Progenitor cell of endocrine pancreas (in vitro differentiated cells): Measurements from ENCODE around the gene DDX42. TPM values are rescaled to one million over a fixed set of nuclear protein-coding genes. Genes with fewer than 3 reads are reported as not detected.

Experiments used
- DNase-seq: peaks from one replicate; pipeline ENCODE4 v3.0.0; 2021; ENCODE audit warnings: low spot score; ENCODE audit not compliant: unreplicated experiment
- H3K27ac Mint-ChIP-seq: 2 replicates; pipeline ENCODE4 v1.8.0; 2021; ENCODE audit warnings: mild to moderate bottlenecking, moderate library complexity, mixed read lengths
- H3K27me3 Mint-ChIP-seq: 2 replicates; pipeline ENCODE4 v1.8.0; 2021; ENCODE audit warnings: mixed read lengths
- H3K36me3 Mint-ChIP-seq: 2 replicates; pipeline ENCODE4 v1.8.0; 2022; ENCODE audit warnings: mixed read lengths; ENCODE audit not compliant: insufficient read depth
- H3K4me1 Mint-ChIP-seq: 2 replicates; pipeline ENCODE4 v1.8.0; 2021; ENCODE audit warnings: low read depth, mixed read lengths
- H3K4me3 Mint-ChIP-seq: 2 replicates; pipeline ENCODE4 v1.8.0; 2021; ENCODE audit warnings: low read depth, mild to moderate bottlenecking, moderate library complexity, mixed read lengths
- H3K9me3 Mint-ChIP-seq: 2 replicates; pipeline ENCODE4 v1.8.0; 2021; ENCODE audit warnings: low read depth, mixed read lengths
- CTCF ChIP-seq: fragments of 200-600 bp; sonication (generic); IDR thresholded peaks from one replicate; pipeline ENCODE4 v1.5.0; 2021; ENCODE audit warnings: antibody characterized with exemption, mild to moderate bottlenecking; ENCODE audit not compliant: unreplicated experiment
- total RNA-seq: library from RNA; stranded (reverse); gene quantifications from 2 replicates; pipeline ENCODE4 v1.2.1, GENCODE V29; 2021

The DDX42 gene
- total RNA-seq, 1 donor from 2014 or later = 189 TPM

- DNase-seq = no peak
- Mint-ChIP-seq H3K4me1 (no peaks in the 10 kb centered on the region), H3K9me3 (no peaks in the 10 kb centered on the region), H3K4me3 (no peak overlapping the region), H3K36me3 (peaks cover 25% of the 10 kb centered on the region), H3K27ac (no peak overlapping the region), H3K27me3 (no peaks in the 10 kb centered on the region)
- no peak for TF ChIP-seq CTCF
These were observed 31.6 kb downstream of the DDX42 start for GRCh38 chr17:63805591-63805990.

GRCh38 chr17:63809970-63810369 is 36.0 kb downstream of the DDX42 start:
- peaks cover 24% of the 10 kb centered on the region for H3K36me3 Mint-ChIP-seq
- no peak for TF ChIP-seq CTCF
- H3K27me3 Mint-ChIP-seq = no peaks in the 10 kb centered on the region
- H3K4me1 Mint-ChIP-seq = no peaks in the 10 kb centered on the region
- H3K27ac Mint-ChIP-seq = no peak overlapping the region
- no peaks in the 10 kb centered on the region for H3K9me3 Mint-ChIP-seq
- no peak for DNase-seq
- H3K4me3 Mint-ChIP-seq = no peak overlapping the region

- Mint-ChIP-seq H3K27ac (no peak overlapping the region), H3K4me3 (no peak overlapping the region), H3K4me1 (peaks cover 7% of the 10 kb centered on the region), H3K36me3 (peaks cover 22% of the 10 kb centered on the region), H3K27me3 (no peaks in the 10 kb centered on the region), H3K9me3 (no peaks in the 10 kb centered on the region)
- DNase-seq = no peak
- TF ChIP-seq CTCF = no peak
These were observed 42.2 kb downstream of the DDX42 start for GRCh38 chr17:63816123-63816522.

GRCh38 chr17:63816669-63817068 is 42.7 kb downstream of the DDX42 start:
- peaks cover 22% of the 10 kb centered on the region for H3K36me3 Mint-ChIP-seq
- no peak for DNase-seq
- H3K9me3 Mint-ChIP-seq = no peaks in the 10 kb centered on the region
- no peaks in the 10 kb centered on the region for H3K27me3 Mint-ChIP-seq
- peaks cover 7% of the 10 kb centered on the region for H3K4me1 Mint-ChIP-seq
- no peak overlapping the region for H3K27ac Mint-ChIP-seq
- no peak overlapping the region for H3K4me3 Mint-ChIP-seq
- TF ChIP-seq CTCF = no peak

GRCh38 chr17:63817736-63818385 is 43.9 kb downstream of the DDX42 start:
- H3K9me3 Mint-ChIP-seq = no peaks in the 10 kb centered on the region
- H3K36me3 Mint-ChIP-seq = peaks cover 29% of the 10 kb centered on the region
- H3K4me1 Mint-ChIP-seq = peaks cover 7% of the 10 kb centered on the region

More at GRCh38 chr17:63817736-63818385, 43.9 kb downstream of the DDX42 start:
- TF ChIP-seq CTCF = no peak
- no peak overlapping the region for H3K4me3 Mint-ChIP-seq
- H3K27me3 Mint-ChIP-seq = no peaks in the 10 kb centered on the region
- DNase-seq = no peak
- peak overlapping the region; percentile 48 for H3K27ac Mint-ChIP-seq
